Activated CD8-positive, alpha-beta T cell treated with anti-CD3 and anti-CD28 coated beads for 36 hours (primary cell): Measurements from ENCODE around the gene ZNF280C. TPM values are rescaled to one million over a fixed set of nuclear protein-coding genes. Genes with fewer than 3 reads are reported as not detected.

Experiments
- ATAC-seq: fragments of 200-7000 bp; cut with Tn5 transposase; one replicate; pipeline ENCODE4 v1.10.0; 2021; ENCODE audit warnings: mild to moderate bottlenecking, moderate library complexity
- CTCF ChIA-PET: fragments of 350-600 bp; sonication (Branson Sonifier 250); formaldehyde crosslinking; loops from one replicate; lab custom pipeline; 2021; ENCODE audit warnings: antibody characterized with exemption; lab: Charles Lee
- POLR2A ChIA-PET: fragments of 350-600 bp; sonication (Branson Sonifier 250); formaldehyde crosslinking; loops from one replicate; lab custom pipeline; 2021; ENCODE audit warnings: antibody characterized with exemption; lab: Charles Lee
- DNase-seq: peaks from one replicate; pipeline ENCODE4 v3.0.0-alpha.2; 2020
- H3K27ac Mint-ChIP-seq: one replicate; pipeline ENCODE4 v1.8.0; 2021; ENCODE audit warnings: mild to moderate bottlenecking, mixed read lengths
- H3K27me3 Mint-ChIP-seq: one replicate; pipeline ENCODE4 v1.8.0; 2021; ENCODE audit warnings: mixed read lengths
- H3K36me3 Mint-ChIP-seq: one replicate; pipeline ENCODE4 v1.8.0; 2021; ENCODE audit warnings: low read depth, mixed read lengths
- H3K4me1 Mint-ChIP-seq: one replicate; pipeline ENCODE4 v1.8.0; 2021; ENCODE audit warnings: low read depth, mixed read lengths
- H3K4me3 Mint-ChIP-seq: one replicate; pipeline ENCODE4 v1.8.0; 2021; ENCODE audit warnings: mild to moderate bottlenecking, moderate library complexity, mixed read lengths
- H3K9me3 Mint-ChIP-seq: one replicate; pipeline ENCODE4 v1.8.0; 2021; ENCODE audit warnings: mixed read lengths
- CTCF ChIP-seq: fragments of 200-600 bp; IDR thresholded peaks from one replicate; pipeline ENCODE4 v1.8.0; 2022; ENCODE audit warnings: antibody characterized with exemption, mild to moderate bottlenecking
- intact Hi-C: fragments of 100-400 bp; cut with micrococcal nuclease; formaldehyde crosslinking; loops from one replicate; pipeline ENCODE4 v1.10.0; 2022
- total RNA-seq, 2 experiments: library from RNA; stranded (reverse); gene quantifications; one replicate each; pipeline ENCODE4 v1.2.3, GENCODE V29; 2021

ZNF280C gene
- total RNA-seq, 2 experiments from 2014 or later: 5.4 to 5.8 TPM

- TF ChIP-seq CTCF: no peak
- ATAC-seq (no peak), DNase-seq (no peak)
- intact Hi-C loops: no loop called here
- Mint-ChIP-seq H3K27me3 (no peaks in the 10 kb centered on the region), H3K27ac (peak overlapping the region; percentile 96), H3K4me1 (peaks cover 33% of the 10 kb centered on the region), H3K9me3 (no peaks in the 10 kb centered on the region), H3K4me3 (peak overlapping the region; percentile 92), H3K36me3 (peaks cover 2% of the 10 kb centered on the region)
- POLR2A ChIA-PET: interaction anchor here (0.6 to 1.0 kb wide), 2 partner anchors 44 to 85 kb away, joined by 3 read pairs; no protein-coding TSS in a partner anchor
- CTCF ChIA-PET: interaction anchor here (0.7 kb wide), 1 partner anchor 25 kb away, joined by 3 read pairs; no protein-coding TSS in a partner anchor
Observed at GRCh38 chrX:130167040-130167439, 101.7 kb downstream of the ZNF280C start.

GRCh38 chrX:130166503-130166777 lies 102.3 kb downstream of the ZNF280C start:
- ChIA-PET CTCF (interaction anchor here (1.3 kb wide), 1 partner anchor 27 kb away, joined by 3 read pairs; no protein-coding TSS in a partner anchor), POLR2A (interaction anchor here (0.6 to 1.0 kb wide), 2 partner anchors 45 to 85 kb away, joined by 3 read pairs; no protein-coding TSS in a partner anchor)
- Mint-ChIP-seq H3K4me1 (peaks cover 37% of the 10 kb centered on the region), H3K4me3 (peak overlapping the region; percentile 92), H3K27ac (peak overlapping the region; percentile 96), H3K9me3 (no peaks in the 10 kb centered on the region), H3K36me3 (peaks cover 2% of the 10 kb centered on the region), H3K27me3 (no peaks in the 10 kb centered on the region)
- ATAC-seq (no peak), DNase-seq (no peak)
- no peak for TF ChIP-seq CTCF
- intact Hi-C loops: no loop called here

GRCh38 chrX:130165703-130166502 lies 102.8 kb downstream of the ZNF280C start, which contains the start of gene AIFM1:
TSS of gene AIFM1 (minus strand) at chrX:130165841. CDS start at chrX:130165656, 185 bp downstream.
- DNase-seq (peak; percentile 90), ATAC-seq (peak; percentile 93)
- POLR2A ChIA-PET: interaction anchor here (0.5 to 1.3 kb wide), 4 partner anchors 10 to 61 kb away, joined by 3 to 4 read pairs (median 3); no protein-coding TSS in a partner anchor
- CTCF ChIA-PET: interaction anchor here (1.2 to 1.3 kb wide), 2 partner anchors 26 to 86 kb away, joined by 3 to 7 read pairs; no protein-coding TSS in a partner anchor
- Mint-ChIP-seq H3K4me1 (peaks cover 37% of the 10 kb centered on the region), H3K27me3 (no peaks in the 10 kb centered on the region), H3K36me3 (peaks cover 2% of the 10 kb centered on the region), H3K4me3 (peak within 1 kb of the TSS; percentile 92), H3K27ac (peak within 1 kb of the TSS; percentile 96), H3K9me3 (no peaks in the 10 kb centered on the region)
- no peak for TF ChIP-seq CTCF
- intact Hi-C loops: no loop called here

- ChIA-PET CTCF (interaction anchor here (1.1 to 1.3 kb wide), 3 partner anchors 18 to 86 kb away, joined by 3 to 7 read pairs (median 5); no protein-coding TSS in a partner anchor), POLR2A (interaction anchor here (0.5 to 1.3 kb wide), 4 partner anchors 10 to 61 kb away, joined by 3 to 4 read pairs (median 3); no protein-coding TSS in a partner anchor)
- peak; percentile 43 for DNase-seq
- Mint-ChIP-seq H3K4me3 (peak overlapping the region; percentile 92), H3K27me3 (no peaks in the 10 kb centered on the region), H3K9me3 (no peaks in the 10 kb centered on the region), H3K27ac (peak overlapping the region; percentile 96), H3K4me1 (peaks cover 33% of the 10 kb centered on the region), H3K36me3 (peaks cover 2% of the 10 kb centered on the region)
- intact Hi-C loops: no loop called here
- ATAC-seq: peak; percentile 14
- no peak for TF ChIP-seq CTCF
Observed at GRCh38 chrX:130165181-130165702, 103.5 kb downstream of the ZNF280C start.
